CD4-positive, alpha-beta T cell (primary cell): Measurements from ENCODE around the gene DDX3X. TPM values are rescaled to one million over a fixed set of nuclear protein-coding genes. Genes with fewer than 3 reads are reported as not detected.

Experiments
- ATAC-seq: fragments of 200-7000 bp; cut with Tn5 transposase; one replicate; pipeline ENCODE4 v1.10.0; 2022; ENCODE audit warnings: mild to moderate bottlenecking; ENCODE audit not compliant: poor library complexity
- CTCF ChIA-PET: fragments of 350-600 bp; sonication (Branson Sonifier 250); formaldehyde crosslinking; loops from one replicate; lab custom pipeline; 2021; ENCODE audit warnings: antibody characterized with exemption, inconsistent platforms; lab: Charles Lee
- POLR2A ChIA-PET: fragments of 350-600 bp; sonication (Branson Sonifier 250); formaldehyde crosslinking; loops from one replicate; lab custom pipeline; 2021; ENCODE audit warnings: antibody characterized with exemption, inconsistent platforms; lab: Charles Lee
- DNase-seq, 14 experiments: peaks; one replicate each; pipeline ENCODE4 v3.0.0-alpha.2; 2013 to 2020; ENCODE audit warnings: mixed read lengths in 2 of 14
- H3K27ac ChIP-seq, 2 donors: one replicate each; pipeline versions ENCODE4 v1.5.1 to v1.7.0; 2013; ENCODE audit warnings: low read length in 2 of 2, low read depth in 1 of 2, mild to moderate bottlenecking in 1 of 2
- H3K27me3 ChIP-seq, 2 experiments: 1 replicate in 1 of 2; 2 replicates in 1 of 2; pipeline versions ENCODE4 v1.6.1 to v1.7.0; 2013; ENCODE audit warnings: low read length in 2 of 2, control low read depth in 1 of 2, mild to moderate bottlenecking in 1 of 2, moderate library complexity in 1 of 2; ENCODE audit not compliant: insufficient read depth in 2 of 2, control insufficient read depth in 1 of 2
- H3K36me3 ChIP-seq: one replicate; pipeline ENCODE4 v1.6.1; 2013; ENCODE audit warnings: low read length, control low read depth; ENCODE audit not compliant: insufficient read depth
- H3K4me1 ChIP-seq: one replicate; pipeline ENCODE4 v1.6.1; 2013; ENCODE audit warnings: low read length, control low read depth; ENCODE audit not compliant: insufficient read depth
- H3K4me3 ChIP-seq: one replicate; pipeline ENCODE4 v1.5.1; 2013; ENCODE audit warnings: mild to moderate bottlenecking, low read length, moderate library complexity
- H3K9me3 ChIP-seq, 2 experiments: 1 replicate in 1 of 2; 2 replicates in 1 of 2; pipeline versions ENCODE4 v1.6.1 to v1.7.0; 2013; ENCODE audit warnings: low read length in 2 of 2, mild to moderate bottlenecking in 2 of 2, control low read depth in 1 of 2, moderate library complexity in 1 of 2; ENCODE audit not compliant: control insufficient read depth in 1 of 2, insufficient read depth in 1 of 2
- H3K27ac Mint-ChIP-seq: one replicate; pipeline ENCODE4 v1.8.0; 2020; ENCODE audit warnings: mixed read lengths
- H3K27me3 Mint-ChIP-seq: one replicate; pipeline ENCODE4 v1.8.0; 2021; ENCODE audit warnings: mixed read lengths
- H3K36me3 Mint-ChIP-seq: one replicate; pipeline ENCODE4 v1.8.0; 2021; ENCODE audit warnings: low read depth, mixed read lengths
- H3K4me1 Mint-ChIP-seq: one replicate; pipeline ENCODE4 v1.8.0; 2021; ENCODE audit warnings: low read depth, mixed read lengths
- H3K4me3 Mint-ChIP-seq: one replicate; pipeline ENCODE4 v1.8.0; 2020; ENCODE audit warnings: mild to moderate bottlenecking, mixed read lengths
- H3K9me3 Mint-ChIP-seq: one replicate; pipeline ENCODE4 v1.8.0; 2020; ENCODE audit warnings: mixed read lengths
- CTCF ChIP-seq: fragments of 200-600 bp; IDR thresholded peaks from one replicate; pipeline ENCODE4 v1.8.0; 2022; ENCODE audit warnings: antibody characterized with exemption, mild to moderate bottlenecking
- intact Hi-C, 2 experiments: fragments of 100-400 bp; cut with DNase I in 1 of 2; cut with micrococcal nuclease in 1 of 2; formaldehyde crosslinking; loops; one replicate each; pipeline versions ENCODE4 v1.15.1 to v1.9.0; 2023 to 2025; cut with DNase I, micrococcal nuclease
- total RNA-seq, 174 experiments: library from RNA in 2 of 174; stranded (reverse) in 2 of 174; gene quantifications; one replicate each; pipeline ENCODE4 v1.2.3 and lab custom pipeline; 2021 to 2026

Gene DDX3X
- total RNA-seq, 2 experiments from 2014 or later = 610 to 653 TPM

GRCh38 chrX:41382714-41383645 is 49.0 kb downstream of the DDX3X start:
- intact Hi-C loops = loop anchor here in 1 of 2 experiments (5.0 kb wide), 2 partner anchors 51 to 59 kb away; partner anchors contain the start of gene DDX3X
- H3K4me1 ChIP-seq = peaks cover 19% of the 10 kb centered on the region
- no peaks in the 10 kb centered on the region for H3K9me3 ChIP-seq
- Mint-ChIP-seq H3K4me3 (peak overlapping the region; percentile 67), H3K27ac (peak overlapping the region; percentile 90), H3K4me1 (peaks cover 17% of the 10 kb centered on the region), H3K27me3 (no peaks in the 10 kb centered on the region), H3K9me3 (no peaks in the 10 kb centered on the region), H3K36me3 (no peaks in the 10 kb centered on the region)
- TF ChIP-seq CTCF = no peak
- H3K27ac ChIP-seq = peak overlapping the region; percentile 50 to 76
- CTCF ChIA-PET = no interaction called here
- peak; percentile 74 for ATAC-seq
- H3K27me3 ChIP-seq = no peaks in the 10 kb centered on the region
- peak in 7 of 14 experiments; percentile 1 to 79 (median 61) for DNase-seq
- peak overlapping the region; percentile 42 for H3K4me3 ChIP-seq
- no peaks in the 10 kb centered on the region for H3K36me3 ChIP-seq
- POLR2A ChIA-PET = interaction anchor here (0.7 to 2.3 kb wide), 7 partner anchors 30 to 648 kb away, joined by 3 to 15 read pairs (median 3); partner anchors contain the start of genes DDX3X and MED14

GRCh38 chrX:41384051-41384705 is 50.2 kb downstream of the DDX3X start:
- peaks cover 19% of the 10 kb centered on the region for H3K4me1 ChIP-seq
- peaks cover 17% of the 10 kb centered on the region for H3K4me1 Mint-ChIP-seq
- DNase-seq (peak; percentile 10 to 83 (median 46)), ATAC-seq (peak; percentile 70)
- ChIA-PET POLR2A (interaction anchor here (0.9 to 2.3 kb wide), 4 partner anchors 43 to 57 kb away, joined by 3 to 15 read pairs (median 5); partner anchors contain the start of gene DDX3X), CTCF (no interaction called here)
- H3K4me3 Mint-ChIP-seq = no peak overlapping the region
- H3K9me3 ChIP-seq = no peaks in the 10 kb centered on the region
- H3K36me3 ChIP-seq = no peaks in the 10 kb centered on the region
- H3K27me3 Mint-ChIP-seq = no peaks in the 10 kb centered on the region
- peak overlapping the region; percentile 42 for H3K4me3 ChIP-seq
- H3K27ac ChIP-seq = peak overlapping the region in 1 of 2 donors; percentile 34
- no peaks in the 10 kb centered on the region for H3K9me3 Mint-ChIP-seq
- peak overlapping the region; percentile 90 for H3K27ac Mint-ChIP-seq
- H3K36me3 Mint-ChIP-seq = no peaks in the 10 kb centered on the region
- intact Hi-C loops = loop anchor here in 1 of 2 experiments (5.0 kb wide), 2 partner anchors 52 to 58 kb away; partner anchors contain the start of gene DDX3X
- no peak for TF ChIP-seq CTCF
- no peaks in the 10 kb centered on the region for H3K27me3 ChIP-seq

DNA sequence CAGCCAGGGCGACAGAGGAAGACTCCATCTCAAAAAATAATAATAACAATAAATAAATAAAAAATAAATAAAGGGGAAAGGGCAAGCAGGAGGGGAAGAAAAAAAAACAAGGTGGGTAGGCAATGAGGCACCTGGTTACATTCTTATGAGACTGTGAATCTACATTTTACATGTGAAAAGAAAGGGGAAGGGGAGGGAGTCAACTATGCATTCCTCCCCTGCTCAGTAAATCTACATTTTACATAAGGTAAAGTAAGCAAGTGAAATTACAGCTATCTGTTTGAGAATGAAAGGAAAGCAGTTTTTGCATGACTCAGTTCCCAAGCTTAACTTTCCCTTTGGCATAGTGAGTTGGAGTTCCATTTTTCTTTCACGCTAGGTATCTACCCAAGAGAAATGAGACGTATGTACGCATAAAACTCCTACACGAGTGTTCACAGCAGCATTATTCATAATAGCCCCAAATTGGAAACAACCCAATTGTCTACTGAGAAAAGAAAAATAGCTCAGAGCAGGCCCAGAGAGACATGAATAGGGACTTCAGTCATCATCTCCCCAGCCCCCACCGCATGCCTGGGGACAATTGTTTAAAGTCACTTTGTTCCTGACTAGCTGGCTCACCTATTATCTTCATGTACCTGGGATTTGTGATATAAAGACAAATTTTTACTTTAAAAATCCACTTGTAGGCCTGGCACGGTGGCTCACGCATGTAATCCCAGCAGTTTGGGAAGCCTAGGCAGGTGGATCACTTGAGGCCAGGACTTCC is 52.4 kb downstream of the DDX3X start:
- Mint-ChIP-seq H3K4me3 (no peak overlapping the region), H3K27me3 (no peaks in the 10 kb centered on the region), H3K36me3 (no peaks in the 10 kb centered on the region), H3K27ac (no peak overlapping the region), H3K9me3 (no peaks in the 10 kb centered on the region), H3K4me1 (peaks cover 17% of the 10 kb centered on the region)
- POLR2A ChIA-PET = no interaction called here
- intact Hi-C loops = no loop called here
- peaks cover 19% of the 10 kb centered on the region for H3K4me1 ChIP-seq
- H3K27ac ChIP-seq = no peak overlapping the region
- no peak for ATAC-seq
- no peaks in the 10 kb centered on the region for H3K27me3 ChIP-seq
- TF ChIP-seq CTCF = no peak
- H3K36me3 ChIP-seq = no peaks in the 10 kb centered on the region
- no peaks in the 10 kb centered on the region for H3K9me3 ChIP-seq
- CTCF ChIA-PET = no interaction called here
- DNase-seq = no peak
- H3K4me3 ChIP-seq = no peak overlapping the region
